HEK293 (cell line): ENCODE data around the gene NCOA6.

Experiments
- CTCF ChIA-PET: fragments of 350-600 bp; formaldehyde crosslinking; extraction: SDS; loops from one replicate; lab custom pipeline; 2021; ENCODE audit warnings: antibody characterized with exemption; lab: Yijun Ruan, JAX
- POLR2A ChIA-PET: fragments of 300-600 bp; formaldehyde crosslinking; extraction: SDS; loops from one replicate; lab custom pipeline; 2020; ENCODE audit warnings: antibody characterized with exemption, inconsistent platforms; lab: Yijun Ruan, JAX
- H3K27ac ChIP-seq: fragments of 200-500 bp; sonication (Bioruptor generic); 2 replicates; pipeline ENCODE4 v1.5.1; 2014; ENCODE audit warnings: low read depth, low read length, control low read depth, inconsistent platforms; ENCODE audit errors: extremely low read depth
- H3K36me3 ChIP-seq, 2 experiments: fragments of 200-500 bp in 1 of 2; sonication (Bioruptor generic) in 1 of 2; 1 replicate in 1 of 2; 2 replicates in 1 of 2; pipeline ENCODE4 v1.5.1; 2014 to 2017; ENCODE audit warnings: inconsistent platforms in 2 of 2, low read length in 2 of 2; ENCODE audit not compliant: control insufficient read depth in 2 of 2, insufficient read depth in 1 of 2
- H3K4me1 ChIP-seq: fragments of 200-500 bp; sonication (Bioruptor generic); 2 replicates; pipeline ENCODE4 v1.5.1; 2014; ENCODE audit warnings: mild to moderate bottlenecking, low read length, inconsistent platforms; ENCODE audit not compliant: control insufficient read depth, insufficient read depth
- H3K4me3 ChIP-seq: 2 replicates; pipeline ENCODE4 v1.5.1; 2011; ENCODE audit warnings: low read depth, mild to moderate bottlenecking, control low read depth, low read length, moderate library complexity
- H3K9me3 ChIP-seq: fragments of 200-500 bp; sonication (Bioruptor generic); 2 replicates; pipeline ENCODE4 v1.5.1; 2014; ENCODE audit warnings: low read depth, low read length, inconsistent platforms; ENCODE audit not compliant: control insufficient read depth, insufficient read depth
- SCRT2 ChIP-seq: fragments of 450-650 bp; formaldehyde crosslinking; IDR thresholded peaks from 2 replicates; pipeline ENCODE4 v1.5.1; 2016; ENCODE audit warnings: missing biosample characterization, missing genetic modification characterization
- TRIM28 ChIP-seq: IDR thresholded peaks from 2 replicates; pipeline ENCODE4 v1.6.1; 2011; ENCODE audit warnings: low read length, control low read depth, borderline replicate concordance
- ZBTB1 ChIP-seq: fragments of 450-650 bp; formaldehyde crosslinking; IDR thresholded peaks from 2 replicates; pipeline ENCODE4 v1.5.1; 2016; ENCODE audit warnings: missing biosample characterization, missing genetic modification characterization
- ZBTB21 ChIP-seq: fragments of 450-650 bp; formaldehyde crosslinking; IDR thresholded peaks from 2 replicates; pipeline ENCODE4 v1.5.1; 2017; ENCODE audit warnings: missing biosample characterization, missing genetic modification characterization
- ZBTB8A ChIP-seq: fragments of 450-650 bp; formaldehyde crosslinking; IDR thresholded peaks from 2 replicates; pipeline ENCODE4 v1.5.1; 2016; ENCODE audit warnings: missing biosample characterization, missing genetic modification characterization
- ZFP41 ChIP-seq: fragments of 450-650 bp; formaldehyde crosslinking; IDR thresholded peaks from 2 replicates; pipeline ENCODE4 v1.5.1; 2016; ENCODE audit warnings: missing biosample characterization, missing genetic modification characterization, borderline replicate concordance
- ZNF19 ChIP-seq: fragments of 450-650 bp; formaldehyde crosslinking; IDR thresholded peaks from 2 replicates; pipeline ENCODE4; 2016; ENCODE audit warnings: missing biosample characterization, missing genetic modification characterization, low read depth
- ZNF202 ChIP-seq: fragments of 450-650 bp; formaldehyde crosslinking; IDR thresholded peaks from 2 replicates; pipeline ENCODE4 v1.5.1; 2016; ENCODE audit warnings: missing biosample characterization, missing genetic modification characterization, borderline replicate concordance
- ZNF214 ChIP-seq: fragments of 450-650 bp; formaldehyde crosslinking; IDR thresholded peaks from 2 replicates; pipeline ENCODE4 v1.5.1; 2017; ENCODE audit warnings: missing biosample characterization, mild to moderate bottlenecking, missing genetic modification characterization, borderline replicate concordance
- ZNF24 ChIP-seq: fragments of 450-650 bp; formaldehyde crosslinking; IDR thresholded peaks from 2 replicates; pipeline ENCODE4 v1.5.1; 2016; ENCODE audit warnings: missing biosample characterization, missing genetic modification characterization
- ZNF292 ChIP-seq: fragments of 450-650 bp; formaldehyde crosslinking; IDR thresholded peaks from 2 replicates; pipeline ENCODE4 v1.5.1; 2016; ENCODE audit warnings: low read depth, missing biosample characterization, missing genetic modification characterization, borderline replicate concordance
- ZNF341 ChIP-seq: fragments of 450-650 bp; formaldehyde crosslinking; IDR thresholded peaks from 2 replicates; pipeline ENCODE4; 2016; ENCODE audit warnings: low read depth, missing biosample characterization, missing genetic modification characterization
- ZNF514 ChIP-seq: fragments of 450-650 bp; formaldehyde crosslinking; IDR thresholded peaks from 2 replicates; pipeline ENCODE4 v1.5.1; 2016; ENCODE audit warnings: missing biosample characterization, missing genetic modification characterization
- ZNF660 ChIP-seq: fragments of 450-650 bp; IDR thresholded peaks from 2 replicates; pipeline ENCODE4 v1.5.1; 2018; ENCODE audit warnings: missing biosample characterization, mild to moderate bottlenecking, missing genetic modification characterization
- ZNF707 ChIP-seq: fragments of 450-650 bp; formaldehyde crosslinking; IDR thresholded peaks from 2 replicates; pipeline ENCODE4 v1.5.1; 2016; ENCODE audit warnings: missing biosample characterization, missing genetic modification characterization
- ZNF776 ChIP-seq: fragments of 450-650 bp; formaldehyde crosslinking; IDR thresholded peaks from 2 replicates; pipeline ENCODE4 v1.5.0; 2017; ENCODE audit warnings: missing biosample characterization, missing genetic modification characterization, borderline replicate concordance
- ZNF785 ChIP-seq: fragments of 450-650 bp; formaldehyde crosslinking; IDR thresholded peaks from 2 replicates; pipeline ENCODE4 v1.5.1; 2016; ENCODE audit warnings: missing biosample characterization, missing genetic modification characterization
- ZNF830 ChIP-seq: fragments of 450-650 bp; IDR thresholded peaks from 2 replicates; pipeline ENCODE4 v1.5.0; 2018; ENCODE audit warnings: missing biosample characterization, missing genetic modification characterization, low read depth, mild to moderate bottlenecking, moderate library complexity
- TF ChIP-seq, protein P1 (sequence below): fragments of 450-650 bp; formaldehyde crosslinking; IDR thresholded peaks from 2 replicates; pipeline ENCODE4 v1.5.1; 2016; ENCODE audit warnings: missing biosample characterization, missing genetic modification characterization, low read depth
- TF ChIP-seq, protein P2 (sequence below): fragments of 450-650 bp; IDR thresholded peaks from 2 replicates; pipeline ENCODE4 v1.5.1; 2018; ENCODE audit warnings: missing biosample characterization, missing genetic modification characterization
- TF ChIP-seq, protein P3 (sequence below): fragments of 450-650 bp; formaldehyde crosslinking; conservative IDR thresholded peaks from 2 replicates; pipeline ENCODE4 v1.5.1; 2016; ENCODE audit warnings: low read depth, missing biosample characterization, missing genetic modification characterization
- TF ChIP-seq, protein P4 (sequence below): fragments of 450-650 bp; formaldehyde crosslinking; IDR thresholded peaks from 2 replicates; pipeline ENCODE4 v1.5.1; 2016; ENCODE audit warnings: missing biosample characterization, missing genetic modification characterization

NCOA6 gene

DNA sequence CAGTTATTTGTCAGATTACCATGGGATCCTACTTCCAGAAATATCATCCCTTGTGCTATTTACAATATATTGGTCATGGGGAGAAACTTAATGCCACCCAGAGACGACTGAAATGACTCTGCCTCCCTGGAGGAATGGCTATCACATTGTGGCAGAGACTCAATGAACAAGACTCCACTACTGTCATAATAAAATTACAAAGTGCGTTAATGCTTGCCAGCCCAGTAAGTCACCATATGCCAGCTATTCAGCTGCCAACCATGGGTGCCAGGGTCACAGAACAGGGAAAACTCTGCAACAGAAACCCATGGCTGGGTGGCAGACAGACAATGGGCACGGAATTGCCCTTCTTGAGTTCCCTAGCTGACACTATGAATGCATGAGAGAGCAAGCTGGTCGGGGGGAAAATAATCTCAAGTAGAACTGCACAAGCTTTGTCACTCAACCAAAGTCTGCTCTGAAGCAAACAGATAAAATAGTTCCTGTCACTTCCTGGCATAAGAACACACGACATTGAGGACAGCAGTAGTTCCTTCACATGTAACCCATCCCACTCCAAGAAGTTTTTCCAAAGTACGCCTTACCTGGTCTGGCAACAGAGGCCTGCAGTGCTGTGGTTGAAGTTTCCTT lies 89.2 kb downstream of the NCOA6 start (continued):
- TF ChIP-seq, protein P1, sequence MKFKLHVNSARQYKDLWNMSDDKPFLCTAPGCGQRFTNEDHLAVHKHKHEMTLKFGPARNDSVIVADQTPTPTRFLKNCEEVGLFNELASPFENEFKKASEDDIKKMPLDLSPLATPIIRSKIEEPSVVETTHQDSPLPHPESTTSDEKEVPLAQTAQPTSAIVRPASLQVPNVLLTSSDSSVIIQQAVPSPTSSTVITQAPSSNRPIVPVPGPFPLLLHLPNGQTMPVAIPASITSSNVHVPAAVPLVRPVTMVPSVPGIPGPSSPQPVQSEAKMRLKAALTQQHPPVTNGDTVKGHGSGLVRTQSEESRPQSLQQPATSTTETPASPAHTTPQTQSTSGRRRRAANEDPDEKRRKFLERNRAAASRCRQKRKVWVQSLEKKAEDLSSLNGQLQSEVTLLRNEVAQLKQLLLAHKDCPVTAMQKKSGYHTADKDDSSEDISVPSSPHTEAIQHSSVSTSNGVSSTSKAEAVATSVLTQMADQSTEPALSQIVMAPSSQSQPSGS (tag by site-specific recombination): no peak
- no peak for TF ChIP-seq ZNF514 (tag by site-specific recombination)

DNA sequence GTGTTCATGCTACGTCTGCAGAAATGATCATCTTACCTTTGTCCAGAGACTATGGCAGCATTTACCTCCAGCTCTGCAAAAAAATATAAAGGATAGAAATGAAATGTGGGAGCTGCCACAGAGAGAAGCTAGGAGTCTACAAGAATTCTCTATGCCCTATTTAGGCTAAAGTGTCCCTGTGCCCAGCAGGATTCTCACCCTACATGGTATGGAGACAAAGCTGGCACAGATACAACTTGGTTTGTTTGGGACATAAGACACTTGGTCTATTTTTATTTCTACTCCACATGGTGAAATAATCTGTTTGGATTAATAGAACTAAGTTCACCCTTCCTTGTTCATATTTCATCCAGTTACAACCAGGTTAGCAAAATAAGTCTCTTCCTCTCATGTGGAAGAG lies 92.9 kb downstream of the NCOA6 start:
- H3K9me3 ChIP-seq: no peaks in the 10 kb centered on the region
- H3K36me3 ChIP-seq: peaks cover 18 to 52% of the 10 kb centered on the region in 2 experiments; a peak in 2 of 3 replicates
- no peak overlapping the region for H3K4me3 ChIP-seq
- H3K27ac ChIP-seq: no peak overlapping the region
- no peaks in the 10 kb centered on the region for H3K4me1 ChIP-seq
- CTCF ChIA-PET: no interaction called here
- no peak for TF ChIP-seq SCRT2 (tag by site-specific recombination)
- no peak for TF ChIP-seq ZBTB1
- TF ChIP-seq, protein P2, sequence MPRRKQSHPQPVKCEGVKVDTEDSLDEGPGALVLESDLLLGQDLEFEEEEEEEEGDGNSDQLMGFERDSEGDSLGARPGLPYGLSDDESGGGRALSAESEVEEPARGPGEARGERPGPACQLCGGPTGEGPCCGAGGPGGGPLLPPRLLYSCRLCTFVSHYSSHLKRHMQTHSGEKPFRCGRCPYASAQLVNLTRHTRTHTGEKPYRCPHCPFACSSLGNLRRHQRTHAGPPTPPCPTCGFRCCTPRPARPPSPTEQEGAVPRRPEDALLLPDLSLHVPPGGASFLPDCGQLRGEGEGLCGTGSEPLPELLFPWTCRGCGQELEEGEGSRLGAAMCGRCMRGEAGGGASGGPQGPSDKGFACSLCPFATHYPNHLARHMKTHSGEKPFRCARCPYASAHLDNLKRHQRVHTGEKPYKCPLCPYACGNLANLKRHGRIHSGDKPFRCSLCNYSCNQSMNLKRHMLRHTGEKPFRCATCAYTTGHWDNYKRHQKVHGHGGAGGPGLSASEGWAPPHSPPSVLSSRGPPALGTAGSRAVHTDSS (tag by site-specific recombination): no peak
- no peak for TF ChIP-seq ZNF214 (tag by site-specific recombination)
- POLR2A ChIA-PET: no interaction called here

DNA sequence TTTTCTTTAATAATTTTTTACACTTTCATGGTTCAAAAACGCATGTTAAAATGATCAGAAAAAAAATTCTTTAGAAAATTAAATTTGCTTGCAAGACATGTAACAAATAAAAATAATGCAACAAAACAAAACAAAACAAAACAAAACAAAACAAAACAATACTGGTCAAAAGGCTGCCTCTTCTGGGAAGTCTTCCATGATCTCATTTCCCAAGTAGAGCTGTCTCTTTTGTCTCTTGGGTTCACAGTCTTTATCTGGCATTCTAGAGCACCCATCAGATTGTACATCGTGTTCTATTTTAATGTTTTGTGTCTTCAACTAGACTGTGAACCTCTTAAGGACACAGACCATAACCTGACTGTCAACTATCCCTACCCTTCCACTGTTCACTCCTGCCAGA lies 96.0 kb downstream of the NCOA6 start:
- Histone ChIP-seq H3K4me1 (no peaks in the 10 kb centered on the region), H3K4me3 (no peak overlapping the region), H3K36me3 (peaks cover 24 to 61% of the 10 kb centered on the region in 2 experiments), H3K9me3 (no peaks in the 10 kb centered on the region), H3K27ac (no peak overlapping the region)
- no peak for TF ChIP-seq ZBTB21 (tag by site-specific recombination)
- no peak for TF ChIP-seq ZBTB8A (tag by site-specific recombination)
- no peak for TF ChIP-seq ZFP41
- no peak for TF ChIP-seq ZNF24
- TF ChIP-seq ZNF830 (tag by site-specific recombination): no peak
- TF ChIP-seq ZNF785 (tag by site-specific recombination): no peak
- no peak for TF ChIP-seq ZNF19
- no peak for TF ChIP-seq TRIM28
- ChIA-PET POLR2A (no interaction called here), CTCF (interaction anchor here (0.6 to 1.0 kb wide), 3 partner anchors 40 to 151 kb away, joined by 3 to 4 read pairs (median 3); no protein-coding TSS in a partner anchor)

DNA sequence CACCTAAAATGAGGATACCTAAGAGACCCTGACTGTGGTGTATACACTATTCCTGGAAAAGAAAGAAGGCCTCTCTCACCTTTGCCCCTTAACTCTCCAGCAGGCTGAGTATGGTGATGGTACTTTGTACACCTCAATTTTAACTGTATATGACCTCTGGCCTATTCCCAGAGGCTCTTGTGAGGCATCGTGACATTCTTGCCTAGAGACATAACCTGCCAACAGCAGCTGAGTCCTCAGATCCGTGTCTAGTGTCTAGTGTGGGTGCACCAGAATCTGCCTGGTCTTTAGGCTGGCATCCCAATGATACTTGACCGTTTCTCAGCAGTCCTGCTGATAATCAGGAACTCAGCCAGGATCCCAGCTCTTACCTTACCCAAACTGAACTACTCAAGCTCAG lies 101.3 kb downstream of the NCOA6 start:
- Histone ChIP-seq H3K36me3 (peaks cover 14 to 49% of the 10 kb centered on the region in 2 experiments), H3K27ac (no peak overlapping the region), H3K4me1 (no peaks in the 10 kb centered on the region), H3K9me3 (no peaks in the 10 kb centered on the region), H3K4me3 (no peak overlapping the region)
- ChIA-PET POLR2A (no interaction called here), CTCF (interaction anchor here (0.7 kb wide), 1 partner anchor 277 kb away, joined by 4 read pairs; no protein-coding TSS in a partner anchor)
- TF ChIP-seq, protein P3, sequence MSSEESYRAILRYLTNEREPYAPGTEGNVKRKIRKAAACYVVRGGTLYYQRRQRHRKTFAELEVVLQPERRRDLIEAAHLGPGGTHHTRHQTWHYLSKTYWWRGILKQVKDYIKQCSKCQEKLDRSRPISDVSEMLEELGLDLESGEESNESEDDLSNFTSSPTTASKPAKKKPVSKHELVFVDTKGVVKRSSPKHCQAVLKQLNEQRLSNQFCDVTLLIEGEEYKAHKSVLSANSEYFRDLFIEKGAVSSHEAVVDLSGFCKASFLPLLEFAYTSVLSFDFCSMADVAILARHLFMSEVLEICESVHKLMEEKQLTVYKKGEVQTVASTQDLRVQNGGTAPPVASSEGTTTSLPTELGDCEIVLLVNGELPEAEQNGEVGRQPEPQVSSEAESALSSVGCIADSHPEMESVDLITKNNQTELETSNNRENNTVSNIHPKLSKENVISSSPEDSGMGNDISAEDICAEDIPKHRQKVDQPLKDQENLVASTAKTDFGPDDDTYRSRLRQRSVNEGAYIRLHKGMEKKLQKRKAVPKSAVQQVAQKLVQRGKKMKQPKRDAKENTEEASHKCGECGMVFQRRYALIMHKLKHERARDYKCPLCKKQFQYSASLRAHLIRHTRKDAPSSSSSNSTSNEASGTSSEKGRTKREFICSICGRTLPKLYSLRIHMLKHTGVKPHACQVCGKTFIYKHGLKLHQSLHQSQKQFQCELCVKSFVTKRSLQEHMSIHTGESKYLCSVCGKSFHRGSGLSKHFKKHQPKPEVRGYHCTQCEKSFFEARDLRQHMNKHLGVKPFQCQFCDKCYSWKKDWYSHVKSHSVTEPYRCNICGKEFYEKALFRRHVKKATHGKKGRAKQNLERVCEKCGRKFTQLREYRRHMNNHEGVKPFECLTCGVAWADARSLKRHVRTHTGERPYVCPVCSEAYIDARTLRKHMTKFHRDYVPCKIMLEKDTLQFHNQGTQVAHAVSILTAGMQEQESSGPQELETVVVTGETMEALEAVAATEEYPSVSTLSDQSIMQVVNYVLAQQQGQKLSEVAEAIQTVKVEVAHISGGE (tag by site-specific recombination): no peak
- TF ChIP-seq ZNF292 (tag by site-specific recombination) (no peak), ZNF202 (no peak), ZNF707 (no peak), ZNF341 (tag by site-specific recombination) (no peak), ZNF776 (tag by site-specific recombination) (no peak), TRIM28 (no peak), ZNF660 (tag by site-specific recombination) (no peak)
- TF ChIP-seq, protein P4, sequence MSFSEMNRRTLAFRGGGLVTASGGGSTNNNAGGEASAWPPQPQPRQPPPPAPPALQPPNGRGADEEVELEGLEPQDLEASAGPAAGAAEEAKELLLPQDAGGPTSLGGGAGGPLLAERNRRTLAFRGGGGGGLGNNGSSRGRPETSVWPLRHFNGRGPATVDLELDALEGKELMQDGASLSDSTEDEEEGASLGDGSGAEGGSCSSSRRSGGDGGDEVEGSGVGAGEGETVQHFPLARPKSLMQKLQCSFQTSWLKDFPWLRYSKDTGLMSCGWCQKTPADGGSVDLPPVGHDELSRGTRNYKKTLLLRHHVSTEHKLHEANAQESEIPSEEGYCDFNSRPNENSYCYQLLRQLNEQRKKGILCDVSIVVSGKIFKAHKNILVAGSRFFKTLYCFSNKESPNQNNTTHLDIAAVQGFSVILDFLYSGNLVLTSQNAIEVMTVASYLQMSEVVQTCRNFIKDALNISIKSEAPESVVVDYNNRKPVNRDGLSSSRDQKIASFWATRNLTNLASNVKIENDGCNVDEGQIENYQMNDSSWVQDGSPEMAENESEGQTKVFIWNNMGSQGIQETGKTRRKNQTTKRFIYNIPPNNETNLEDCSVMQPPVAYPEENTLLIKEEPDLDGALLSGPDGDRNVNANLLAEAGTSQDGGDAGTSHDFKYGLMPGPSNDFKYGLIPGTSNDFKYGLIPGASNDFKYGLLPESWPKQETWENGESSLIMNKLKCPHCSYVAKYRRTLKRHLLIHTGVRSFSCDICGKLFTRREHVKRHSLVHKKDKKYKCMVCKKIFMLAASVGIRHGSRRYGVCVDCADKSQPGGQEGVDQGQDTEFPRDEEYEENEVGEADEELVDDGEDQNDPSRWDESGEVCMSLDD (tag by site-specific recombination): no peak
